IPS DF 6.9 (cell line): ENCODE data around the gene CTNNA3.

ENCODE experiments used
- DNase-seq: peaks from one replicate; pipeline ENCODE4 v3.0.0-alpha.2; 2013; ENCODE audit warnings: low read depth, low spot score
- H3K27ac ChIP-seq: one replicate; pipeline ENCODE4 v1.5.1; 2013; ENCODE audit warnings: low read length, control low read depth
- H3K27me3 ChIP-seq: 2 replicates; pipeline ENCODE4 v1.6.1; 2013; ENCODE audit warnings: mild to moderate bottlenecking, low read length; ENCODE audit not compliant: control insufficient read depth, insufficient read depth
- H3K36me3 ChIP-seq: 2 replicates; pipeline ENCODE4 v1.6.1; 2013; ENCODE audit warnings: low read length; ENCODE audit not compliant: control insufficient read depth, insufficient read depth
- H3K4me1 ChIP-seq: 2 replicates; pipeline ENCODE4 v1.6.1; 2013; ENCODE audit warnings: low read length; ENCODE audit not compliant: control insufficient read depth, insufficient read depth
- H3K4me3 ChIP-seq: 2 replicates; pipeline ENCODE4 v1.5.1; 2013; ENCODE audit warnings: mild to moderate bottlenecking, low read length
- H3K9me3 ChIP-seq: 2 replicates; pipeline ENCODE4 v1.6.1; 2013; ENCODE audit warnings: low read length, inconsistent platforms; ENCODE audit not compliant: control insufficient read depth, insufficient read depth
- WGBS: extraction: QIAGEN DNeasy Blood & Tissue Kit; methylation state at CpG from one replicate; pipeline ENCODE4 v1.1.7; 2013; ENCODE audit warnings: mixed read lengths, missing lambda C conversion rate; ENCODE audit not compliant: insufficient read length, insufficient coverage; 5-methylcytosine and 5-hydroxymethylcytosine counted together

CTNNA3 gene

GRCh38 chr10:66071907-66072306 lies 1624.1 kb downstream of the CTNNA3 start:
- no peak overlapping the region for H3K27ac ChIP-seq
- H3K4me3 ChIP-seq = no peak overlapping the region
- DNase-seq = no peak
- no CpG with 5 or more reads among the region's 2 CpGs for WGBS
- no peaks in the 10 kb centered on the region for H3K36me3 ChIP-seq
- H3K9me3 ChIP-seq = no peaks in the 10 kb centered on the region
- H3K4me1 ChIP-seq = no peaks in the 10 kb centered on the region
- H3K27me3 ChIP-seq = no peaks in the 10 kb centered on the region

GRCh38 chr10:66058594-66058993 lies 1637.4 kb downstream of the CTNNA3 start:
- Histone ChIP-seq H3K4me1 (no peaks in the 10 kb centered on the region), H3K36me3 (no peaks in the 10 kb centered on the region), H3K27ac (no peak overlapping the region), H3K4me3 (no peak overlapping the region), H3K27me3 (no peaks in the 10 kb centered on the region), H3K9me3 (no peaks in the 10 kb centered on the region)
- DNase-seq = no peak

GRCh38 chr10:66049335-66049734 lies 1646.7 kb downstream of the CTNNA3 start:
- DNase-seq = no peak
- Histone ChIP-seq H3K4me3 (no peak overlapping the region), H3K36me3 (no peaks in the 10 kb centered on the region), H3K4me1 (no peaks in the 10 kb centered on the region), H3K27ac (no peak overlapping the region), H3K27me3 (no peaks in the 10 kb centered on the region), H3K9me3 (no peaks in the 10 kb centered on the region)
- WGBS = no CpG with 5 or more reads among the region's 3 CpGs

GRCh38 chr10:66045859-66046258 lies 1650.1 kb downstream of the CTNNA3 start:
- Histone ChIP-seq H3K27me3 (no peaks in the 10 kb centered on the region), H3K4me1 (no peaks in the 10 kb centered on the region), H3K9me3 (no peaks in the 10 kb centered on the region), H3K4me3 (no peak overlapping the region), H3K27ac (no peak overlapping the region), H3K36me3 (no peaks in the 10 kb centered on the region)
- no CpG with 5 or more reads among the region's 1 CpG for WGBS
- no peak for DNase-seq

- Histone ChIP-seq H3K27ac (no peak overlapping the region), H3K4me3 (no peak overlapping the region), H3K9me3 (no peaks in the 10 kb centered on the region), H3K36me3 (no peaks in the 10 kb centered on the region), H3K27me3 (no peaks in the 10 kb centered on the region), H3K4me1 (no peaks in the 10 kb centered on the region)
- DNase-seq = no peak
- WGBS = no CpG with 5 or more reads among the region's 3 CpGs
These were observed 1654.2 kb downstream of the CTNNA3 start for GRCh38 chr10:66041771-66042170.

- Histone ChIP-seq H3K4me1 (no peaks in the 10 kb centered on the region), H3K27me3 (no peaks in the 10 kb centered on the region), H3K4me3 (no peak overlapping the region), H3K36me3 (no peaks in the 10 kb centered on the region), H3K27ac (no peak overlapping the region), H3K9me3 (no peaks in the 10 kb centered on the region)
- no peak for DNase-seq
- no CpG with 5 or more reads among the region's 1 CpG for WGBS
These were observed 1657.4 kb downstream of the CTNNA3 start for GRCh38 chr10:66038623-66039022.

- Histone ChIP-seq H3K9me3 (no peaks in the 10 kb centered on the region), H3K4me3 (no peak overlapping the region), H3K27ac (no peak overlapping the region), H3K4me1 (no peaks in the 10 kb centered on the region), H3K27me3 (no peaks in the 10 kb centered on the region), H3K36me3 (no peaks in the 10 kb centered on the region)
- no peak for DNase-seq
- no CpG with 5 or more reads among the region's 2 CpGs for WGBS
These were observed 1669.7 kb downstream of the CTNNA3 start for GRCh38 chr10:66026321-66026720.

- no peak for DNase-seq
- Histone ChIP-seq H3K27ac (no peak overlapping the region), H3K9me3 (no peaks in the 10 kb centered on the region), H3K4me3 (no peak overlapping the region), H3K36me3 (no peaks in the 10 kb centered on the region), H3K27me3 (no peaks in the 10 kb centered on the region), H3K4me1 (no peaks in the 10 kb centered on the region)
These were observed 1670.8 kb downstream of the CTNNA3 start for GRCh38 chr10:66025186-66025585.

GRCh38 chr10:66021423-66021822 lies 1674.6 kb downstream of the CTNNA3 start:
- no peak for DNase-seq
- H3K27me3 ChIP-seq = no peaks in the 10 kb centered on the region
- WGBS = no CpG with 5 or more reads among the region's 2 CpGs
- no peak overlapping the region for H3K4me3 ChIP-seq
- no peaks in the 10 kb centered on the region for H3K36me3 ChIP-seq
- H3K9me3 ChIP-seq = no peaks in the 10 kb centered on the region
- H3K4me1 ChIP-seq = no peaks in the 10 kb centered on the region
- no peak overlapping the region for H3K27ac ChIP-seq

GRCh38 chr10:66008221-66008620 lies 1687.8 kb downstream of the CTNNA3 start:
- DNase-seq = no peak
- Histone ChIP-seq H3K27me3 (no peaks in the 10 kb centered on the region), H3K27ac (no peak overlapping the region), H3K36me3 (no peaks in the 10 kb centered on the region), H3K9me3 (no peaks in the 10 kb centered on the region), H3K4me3 (no peak overlapping the region), H3K4me1 (no peaks in the 10 kb centered on the region)
- WGBS = no CpG with 5 or more reads among the region's 5 CpGs

- Histone ChIP-seq H3K4me1 (no peaks in the 10 kb centered on the region), H3K36me3 (no peaks in the 10 kb centered on the region), H3K4me3 (no peak overlapping the region), H3K27me3 (no peaks in the 10 kb centered on the region), H3K27ac (no peak overlapping the region), H3K9me3 (no peaks in the 10 kb centered on the region)
- no CpG with 5 or more reads among the region's 4 CpGs for WGBS
- no peak for DNase-seq
These were observed 1689.6 kb downstream of the CTNNA3 start for GRCh38 chr10:66006411-66006810.
